ENCODE data around the gene ZC3H7B. TPM values are rescaled to one million over a fixed set of nuclear protein-coding genes. Genes with fewer than 3 reads are reported as not detected.

ZC3H7B gene
- total and polyA plus RNA-seq, 11 donors: 29.7 to 50.4 (median 37.1) TPM

GRCh38 chr22:41369837-41370236 is 68.5 kb downstream of the ZC3H7B start:
- intact Hi-C loops (cut with DNase I): loop anchor here in 4 of 10 donors (5.0 to 10.0 kb wide), 3 partner anchors 65 to 83 kb away; partner anchors contain the start of genes ZC3H7B (in 3 of the 4) and RANGAP1 (in 1 of the 4)
- peaks cover 0 to 6% (median 0%) of the 10 kb centered on the region in 9 donors for H3K36me3 ChIP-seq
- H3K4me3 ChIP-seq: peak overlapping the region in 1 of 12 donors; percentile 57

DNA sequence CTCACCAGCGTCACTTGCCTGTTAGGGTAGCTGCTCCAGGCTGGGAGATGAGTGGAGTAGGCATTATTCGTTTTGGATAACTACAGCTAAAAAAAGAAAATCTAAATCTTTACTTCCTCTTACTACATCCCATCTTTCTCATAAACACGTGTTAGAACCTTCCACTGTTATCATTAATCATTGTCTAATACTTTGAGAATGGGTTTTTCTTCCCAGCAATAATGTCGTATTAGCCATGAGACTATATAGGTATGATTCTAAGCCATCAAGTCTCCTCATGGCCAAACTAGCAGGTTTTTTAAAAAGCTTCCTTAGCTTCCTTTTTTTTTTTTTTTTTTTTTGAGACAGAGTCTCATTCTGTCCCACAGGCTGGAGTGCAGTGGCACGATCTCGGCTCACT is 76.5 kb downstream of the ZC3H7B start:
- Histone ChIP-seq H3K27me3 (no peaks in the 10 kb centered on the region), H3K4me1 (peaks cover 0 to 21% (median 11%) of the 10 kb centered on the region in 12 donors), H3K4me3 (no peak overlapping the region), H3K9me3 (no peaks in the 10 kb centered on the region), H3K36me3 (no peaks in the 10 kb centered on the region), H3K27ac (no peak overlapping the region)
- ATAC-seq (no peak), DNase-seq (no peak)
- 62 to 71% (median 69%) methylated on average over 6 of the region's 6 CpGs for WGBS, 4 donors
- intact Hi-C loops (cut with DNase I): no loop called here
- no peak for TF ChIP-seq POLR2A (IDR thresholded peaks at IDR 0.05)
- TF ChIP-seq, protein P1, sequence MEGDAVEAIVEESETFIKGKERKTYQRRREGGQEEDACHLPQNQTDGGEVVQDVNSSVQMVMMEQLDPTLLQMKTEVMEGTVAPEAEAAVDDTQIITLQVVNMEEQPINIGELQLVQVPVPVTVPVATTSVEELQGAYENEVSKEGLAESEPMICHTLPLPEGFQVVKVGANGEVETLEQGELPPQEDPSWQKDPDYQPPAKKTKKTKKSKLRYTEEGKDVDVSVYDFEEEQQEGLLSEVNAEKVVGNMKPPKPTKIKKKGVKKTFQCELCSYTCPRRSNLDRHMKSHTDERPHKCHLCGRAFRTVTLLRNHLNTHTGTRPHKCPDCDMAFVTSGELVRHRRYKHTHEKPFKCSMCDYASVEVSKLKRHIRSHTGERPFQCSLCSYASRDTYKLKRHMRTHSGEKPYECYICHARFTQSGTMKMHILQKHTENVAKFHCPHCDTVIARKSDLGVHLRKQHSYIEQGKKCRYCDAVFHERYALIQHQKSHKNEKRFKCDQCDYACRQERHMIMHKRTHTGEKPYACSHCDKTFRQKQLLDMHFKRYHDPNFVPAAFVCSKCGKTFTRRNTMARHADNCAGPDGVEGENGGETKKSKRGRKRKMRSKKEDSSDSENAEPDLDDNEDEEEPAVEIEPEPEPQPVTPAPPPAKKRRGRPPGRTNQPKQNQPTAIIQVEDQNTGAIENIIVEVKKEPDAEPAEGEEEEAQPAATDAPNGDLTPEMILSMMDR (IDR thresholded peaks at IDR 0.05): no peak

More at GRCh38 chr22:41369837-41370236, 68.5 kb downstream of the ZC3H7B start:
- no peak for TF ChIP-seq POLR2A (IDR thresholded peaks at IDR 0.05)
- TF ChIP-seq, protein P1 (IDR thresholded peaks at IDR 0.05): no peak
- DNase-seq (no peak), ATAC-seq (no peak)
- WGBS, 4 donors: 79 to 85% (median 83%) methylated on average over 9 of the region's 9 CpGs
- H3K27me3 ChIP-seq: no peaks in the 10 kb centered on the region
- peaks cover 5 to 37% (median 26%) of the 10 kb centered on the region in 12 donors for H3K4me1 ChIP-seq
- no peaks in the 10 kb centered on the region for H3K9me3 ChIP-seq
- peak overlapping the region in 3 of 12 donors; percentile 71 to 83 (median 82) for H3K27ac ChIP-seq

DNA sequence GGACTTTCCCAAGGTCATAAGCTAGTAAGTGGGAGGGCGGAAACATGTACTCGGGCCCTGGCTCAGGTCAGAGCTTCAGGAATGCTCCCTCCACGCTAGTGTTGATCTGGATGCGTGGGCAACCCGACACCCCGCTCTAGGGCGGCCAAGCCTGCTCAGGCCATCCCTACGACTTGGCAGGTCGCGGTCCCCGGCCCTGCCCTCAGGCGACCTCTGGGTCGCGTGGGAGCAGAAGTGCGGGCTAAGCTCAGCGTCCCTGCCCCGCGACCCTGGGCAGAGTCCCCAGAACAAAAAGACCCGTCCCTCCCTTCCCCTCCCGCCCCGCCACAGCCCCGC is 79.6 kb downstream of the ZC3H7B start:
- H3K4me3 ChIP-seq: peak overlapping the region; percentile 29 to 100 (median 88)
- ATAC-seq (peak; percentile 45 to 77 (median 73)), DNase-seq (peak in 3 of 5 donors; percentile 87 to 90 (median 87))
- peaks cover 0 to 4% (median 0%) of the 10 kb centered on the region in 9 donors for H3K36me3 ChIP-seq
- intact Hi-C loops (cut with DNase I): loop anchor here in 2 of 10 donors (1.0 to 5.0 kb wide), 2 partner anchors 95 to 289 kb away; partner anchors contain the start of genes EP300 (in 1 of the 2) and RANGAP1 (in 1 of the 2)
- TF ChIP-seq, protein P1 (IDR thresholded peaks at IDR 0.05): no peak
- TF ChIP-seq POLR2A (IDR thresholded peaks at IDR 0.05): peak; percentile 37 to 39
- no peaks in the 10 kb centered on the region for H3K9me3 ChIP-seq
- no peaks in the 10 kb centered on the region for H3K27me3 ChIP-seq
- H3K4me1 ChIP-seq: peaks cover 0 to 36% (median 25%) of the 10 kb centered on the region in 12 donors
- 1% methylated on average over 12 to 22 of the region's 22 CpGs for WGBS, 4 donors
- peak overlapping the region; percentile 88 to 100 (median 97) for H3K27ac ChIP-seq

DNA sequence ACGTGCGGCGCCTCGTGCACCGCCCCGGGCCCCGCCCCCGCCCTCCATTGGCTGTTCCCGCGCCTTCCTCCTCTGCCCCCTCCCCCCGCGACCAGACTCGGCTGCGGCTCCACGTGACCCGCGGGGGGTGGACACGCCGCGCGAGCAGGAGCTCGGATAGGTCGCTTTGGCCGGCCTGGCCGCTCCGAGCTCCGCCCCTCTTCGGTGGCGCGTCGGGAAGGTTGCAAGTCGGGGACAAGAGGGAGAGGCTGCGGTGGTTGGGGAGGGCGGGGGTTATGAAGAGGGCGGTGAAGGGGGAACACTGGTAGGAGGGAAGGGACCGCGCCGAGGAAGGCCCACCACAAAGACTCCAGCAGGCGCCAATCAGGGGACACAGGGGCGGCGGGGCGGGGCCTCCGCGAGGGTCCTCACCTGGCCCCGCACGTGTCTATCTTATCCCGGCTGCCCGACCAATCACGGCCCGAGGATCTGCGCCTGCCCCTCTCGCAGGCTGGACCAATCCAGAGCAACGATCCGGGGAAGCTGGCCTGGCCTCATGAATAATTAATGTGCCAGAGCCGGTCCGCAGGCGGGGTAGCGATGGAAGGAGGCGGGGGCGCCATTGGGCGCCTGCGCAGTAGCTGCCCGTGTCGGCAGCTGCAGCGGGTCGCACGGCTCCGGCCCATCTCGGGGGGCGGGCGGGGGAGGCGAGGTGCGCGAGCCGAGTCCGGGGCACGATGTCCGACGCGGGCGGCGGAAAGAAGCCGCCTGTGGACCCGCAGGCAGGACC is 80.2 kb downstream of the ZC3H7B start, which contains the start of gene TEF:
TEF (plus strand) TSS at position 614 of the 769 bp plus-strand sequence; CDS start at position 717, 103 bp downstream.
- TF ChIP-seq, protein P1 (IDR thresholded peaks at IDR 0.05): no peak
- peak in 1 of 2 donors; percentile 51 for TF ChIP-seq POLR2A (IDR thresholded peaks at IDR 0.05)
- Histone ChIP-seq H3K36me3 (peaks cover 0 to 4% (median 0%) of the 10 kb centered on the region in 9 donors), H3K9me3 (no peaks in the 10 kb centered on the region), H3K27me3 (no peaks in the 10 kb centered on the region), H3K4me3 (peak within 1 kb of the TSS; percentile 57 to 100 (median 89)), H3K27ac (peak within 1 kb of the TSS; percentile 88 to 100 (median 97)), H3K4me1 (peaks cover 0 to 36% (median 25%) of the 10 kb centered on the region in 12 donors)
- intact Hi-C loops (cut with DNase I): loop anchor here in 2 of 10 donors (1.0 to 5.0 kb wide), 2 partner anchors 95 to 289 kb away; partner anchors contain the start of genes EP300 (in 1 of the 2) and RANGAP1 (in 1 of the 2)
- ATAC-seq: peak; percentile 89 to 93 (median 91)
- peak; percentile 99 for DNase-seq
- WGBS, 4 donors: 0 to 1% (median 0%) methylated on average over 1 to 84 of the region's 84 CpGs
